HUES64 (cell line): ENCODE data around the gene VEZF1.
"Not testable (repeated sequence)": the region's sequence is repeated elsewhere in the genome, so short reads cannot be mapped to it uniquely, and the experiment has no call there.

Experiments used
- H3K27ac ChIP-seq: 2 replicates; pipeline ENCODE4 v1.7.0; 2013; ENCODE audit warnings: low read depth, low read length, inconsistent platforms
- H3K27me3 ChIP-seq: 2 replicates; pipeline ENCODE4 v1.6.1; 2013; ENCODE audit warnings: mild to moderate bottlenecking, low read length; ENCODE audit not compliant: insufficient read depth
- H3K36me3 ChIP-seq: 2 replicates; pipeline ENCODE4 v1.6.1; 2013; ENCODE audit warnings: mild to moderate bottlenecking, low read length; ENCODE audit not compliant: insufficient read depth
- H3K4me1 ChIP-seq: 2 replicates; pipeline ENCODE4 v1.6.1; 2013; ENCODE audit warnings: mild to moderate bottlenecking, low read length, moderate library complexity; ENCODE audit not compliant: insufficient read depth
- H3K4me3 ChIP-seq: 2 replicates; pipeline ENCODE4 v1.5.1; 2013; ENCODE audit warnings: mild to moderate bottlenecking, low read length, moderate library complexity
- H3K9ac ChIP-seq: 2 replicates; pipeline ENCODE4 v1.6.1; 2013; ENCODE audit warnings: mild to moderate bottlenecking, low read depth, low read length
- H3K9me3 ChIP-seq: 2 replicates; pipeline ENCODE4 v1.6.1; 2013; ENCODE audit warnings: low read depth, low read length; ENCODE audit not compliant: insufficient read depth
- WGBS: fragments of 150-250, 120-280 bp; methylation state at CpG from one replicate; pipeline ENCODE4 v1.1.7; 2013; ENCODE audit warnings: missing lambda C conversion rate; 5-methylcytosine and 5-hydroxymethylcytosine counted together

VEZF1 gene

GRCh38 chr17:57984261-57984890 is 3.7 kb downstream of the VEZF1 start:
- no peak overlapping the region for H3K4me3 ChIP-seq
- H3K9ac ChIP-seq = no peak overlapping the region
- peaks cover 34% of the 10 kb centered on the region for H3K4me1 ChIP-seq
- 90% methylated on average over 4 of the region's 4 CpGs for WGBS
- no peaks in the 10 kb centered on the region for H3K9me3 ChIP-seq
- no peak overlapping the region for H3K27ac ChIP-seq
- peaks cover 57% of the 10 kb centered on the region for H3K36me3 ChIP-seq
- H3K27me3 ChIP-seq = no peaks in the 10 kb centered on the region

- Histone ChIP-seq H3K9ac (no peak overlapping the region), H3K36me3 (peaks cover 67% of the 10 kb centered on the region)
- WGBS = 95% methylated on average over 1 of the region's 1 CpG
These were observed 4.6 kb downstream of the VEZF1 start for GRCh38 chr17:57983446-57983845.

GRCh38 chr17:57982452-57983170 is 5.4 kb downstream of the VEZF1 start:
- H3K27ac ChIP-seq = no peak overlapping the region
- H3K27me3 ChIP-seq = no peaks in the 10 kb centered on the region
- 94% methylated on average over 14 of the region's 14 CpGs for whole genome bisulfite sequencing
- H3K36me3 ChIP-seq = peaks cover 74% of the 10 kb centered on the region
- no peak overlapping the region for H3K9ac ChIP-seq
- H3K9me3 ChIP-seq = no peaks in the 10 kb centered on the region
- no peak overlapping the region for H3K4me3 ChIP-seq
- H3K4me1 ChIP-seq = peaks cover 26% of the 10 kb centered on the region; the same call in 1 of the 2 replicates

More at GRCh38 chr17:57983446-57983845, 4.6 kb downstream of the VEZF1 start:
- H3K4me1 ChIP-seq = peaks cover 26% of the 10 kb centered on the region; the same call in 1 of the 2 replicates
- H3K4me3 ChIP-seq = no peak overlapping the region
- H3K27ac ChIP-seq = no peak overlapping the region
- no peaks in the 10 kb centered on the region for H3K27me3 ChIP-seq
- no peaks in the 10 kb centered on the region for H3K9me3 ChIP-seq

- peaks cover 16% of the 10 kb centered on the region; the same call in 1 of the 2 replicates for H3K4me1 ChIP-seq
- H3K9me3 ChIP-seq = no peaks in the 10 kb centered on the region
- peaks cover 94% of the 10 kb centered on the region for H3K36me3 ChIP-seq
- no peaks in the 10 kb centered on the region for H3K27me3 ChIP-seq
- H3K9ac ChIP-seq = no peak overlapping the region
- WGBS = 99% methylated on average over 4 of the region's 4 CpGs
- no peak overlapping the region for H3K4me3 ChIP-seq
- no peak overlapping the region for H3K27ac ChIP-seq
These were observed 7.5 kb downstream of the VEZF1 start for GRCh38 chr17:57980522-57980921.

GRCh38 chr17:57979076-57979475 is 9.0 kb downstream of the VEZF1 start:
- no peak overlapping the region for H3K4me3 ChIP-seq
- H3K4me1 ChIP-seq = peaks cover 7% of the 10 kb centered on the region; the same call in 1 of the 2 replicates
- 96% methylated on average over 1 of the region's 1 CpG for WGBS
- H3K36me3 ChIP-seq = peaks cover 95% of the 10 kb centered on the region
- no peaks in the 10 kb centered on the region for H3K27me3 ChIP-seq
- H3K9ac ChIP-seq = no peak overlapping the region
- no peak overlapping the region for H3K27ac ChIP-seq
- H3K9me3 ChIP-seq = no peaks in the 10 kb centered on the region

- peaks cover 91% of the 10 kb centered on the region for H3K36me3 ChIP-seq
- no peaks in the 10 kb centered on the region for H3K27me3 ChIP-seq
- H3K27ac ChIP-seq = no peak overlapping the region
- no peak overlapping the region for H3K4me3 ChIP-seq
- H3K9me3 ChIP-seq = no peaks in the 10 kb centered on the region
- no peak overlapping the region for H3K9ac ChIP-seq
- no peaks in the 10 kb centered on the region for H3K4me1 ChIP-seq
- 98% methylated on average over 2 of the region's 3 CpGs for WGBS
These were observed 11.5 kb downstream of the VEZF1 start for GRCh38 chr17:57976594-57976993.

GRCh38 chr17:57975044-57975443 is 13.0 kb downstream of the VEZF1 start:
- Histone ChIP-seq H3K4me1 (no peaks in the 10 kb centered on the region), H3K9me3 (no peaks in the 10 kb centered on the region), H3K4me3 (no peak overlapping the region), H3K27ac (no peak overlapping the region), H3K9ac (no peak overlapping the region), H3K36me3 (peaks cover 76% of the 10 kb centered on the region), H3K27me3 (no peaks in the 10 kb centered on the region)
- WGBS = 93% methylated on average over 1 of the region's 1 CpG

- 94% methylated on average over 4 of the region's 4 CpGs for WGBS
- not testable (repeated sequence) for H3K27me3 ChIP-seq, H3K4me1 ChIP-seq, H3K9ac ChIP-seq, H3K27ac ChIP-seq, H3K4me3 ChIP-seq, H3K9me3 ChIP-seq
- peaks cover 68% of the 10 kb centered on the region for H3K36me3 ChIP-seq
These were observed 13.8 kb downstream of the VEZF1 start for GRCh38 chr17:57974053-57974824.

- 0 out of 2 replicates have a peak, but pooled peaks cover 4% of the 10 kb centered on the region for H3K4me1 ChIP-seq
- H3K9me3 ChIP-seq = no peaks in the 10 kb centered on the region
- peaks cover 49% of the 10 kb centered on the region for H3K36me3 ChIP-seq
- H3K4me3 ChIP-seq = no peak overlapping the region
- H3K27me3 ChIP-seq = no peaks in the 10 kb centered on the region
- no peak overlapping the region for H3K9ac ChIP-seq
- no peak overlapping the region for H3K27ac ChIP-seq
- 73% methylated on average over 1 of the region's 1 CpG for WGBS
These were observed 15.9 kb downstream of the VEZF1 start for GRCh38 chr17:57972151-57972550.

GRCh38 chr17:57971572-57971971 is 16.5 kb downstream of the VEZF1 start:
- 91% methylated on average over 10 of the region's 10 CpGs for WGBS
- no peak overlapping the region for H3K9ac ChIP-seq

GRCh38 chr17:57970710-57971109 is 17.3 kb downstream of the VEZF1 start:
- Histone ChIP-seq H3K4me3 (no peak overlapping the region), H3K27me3 (no peaks in the 10 kb centered on the region), H3K27ac (no peak overlapping the region), H3K9ac (no peak overlapping the region), H3K9me3 (no peaks in the 10 kb centered on the region), H3K36me3 (peaks cover 35% of the 10 kb centered on the region), H3K4me1 (0 out of 2 replicates have a peak, but pooled peaks cover 4% of the 10 kb centered on the region)
- WGBS = 74% methylated on average over 4 of the region's 4 CpGs

More at GRCh38 chr17:57971572-57971971, 16.5 kb downstream of the VEZF1 start:
- Histone ChIP-seq H3K9me3 (no peaks in the 10 kb centered on the region), H3K4me3 (no peak overlapping the region), H3K4me1 (0 out of 2 replicates have a peak, but pooled peaks cover 4% of the 10 kb centered on the region), H3K27ac (no peak overlapping the region), H3K36me3 (peaks cover 43% of the 10 kb centered on the region), H3K27me3 (no peaks in the 10 kb centered on the region)
